Mucosa of descending colon (tissue), 3 donors: ENCODE results near the gene PARP3. TPM values are rescaled to one million over a fixed set of nuclear protein-coding genes. Genes with fewer than 3 reads are reported as not detected.

Source experiments
- ATAC-seq: fragments of 200-7000 bp; cut with Tn5 transposase; one replicate; pipeline ENCODE4 v1.9.1; 2020; ENCODE audit warnings: mild to moderate bottlenecking, moderate library complexity
- DNase-seq, 3 donors: peaks; one replicate each; pipeline ENCODE4 v3.0.0-alpha.2; 2020
- H3K36me3 ChIP-seq: fragments of 200-600 bp; one replicate; pipeline ENCODE4 v1.8.0; 2021; ENCODE audit warnings: low read depth, mild to moderate bottlenecking
- H3K4me1 ChIP-seq: fragments of 200-600 bp; one replicate; pipeline ENCODE4 v1.8.0; 2021; ENCODE audit warnings: low read depth, mild to moderate bottlenecking
- H3K4me3 ChIP-seq: fragments of 200-600 bp; one replicate; pipeline ENCODE4 v1.8.0; 2021; ENCODE audit warnings: mild to moderate bottlenecking
- H3K9me3 ChIP-seq: fragments of 200-600 bp; one replicate; pipeline ENCODE4 v1.8.0; 2021; ENCODE audit warnings: mild to moderate bottlenecking
- intact Hi-C, 2 donors: fragments of 100-400 bp; cut with DNase I in 1 of 2; cut with micrococcal nuclease in 1 of 2; formaldehyde crosslinking; loops; one replicate each; pipeline versions ENCODE4 v1.11.0 to v1.11.1; 2022; cut with DNase I, micrococcal nuclease
- total RNA-seq, 3 donors: library from RNA; stranded (reverse); fragmentation: NEBNext Ultra II Directional in 2 of 3; extraction: Animal tissue kit (Norgen Biotek cat#: 25700) in 2 of 3; gene quantifications; one replicate each; pipeline versions ENCODE4 v1.2.1 to v1.2.4, GENCODE V29; 2021 to 2023
- TF ChIP-seq, protein P1 (sequence below): fragments of 200-600 bp; IDR thresholded peaks from one replicate; pipeline ENCODE4 v1.8.0; 2022; ENCODE audit warnings: antibody characterized with exemption, mild to moderate bottlenecking
- donor health status: DM: no; HTN: no; CAD: no; lungs with moderate emphysema.
- donor health status: DM: no; HTN: no; CAD: no.
- donor health status: DM: no; HTN: yes; CAD: no.

PARP3 gene
- total RNA-seq, 3 donors from 2014 or later, result 27.0 to 34.0 (median 29.2) TPM

DNA sequence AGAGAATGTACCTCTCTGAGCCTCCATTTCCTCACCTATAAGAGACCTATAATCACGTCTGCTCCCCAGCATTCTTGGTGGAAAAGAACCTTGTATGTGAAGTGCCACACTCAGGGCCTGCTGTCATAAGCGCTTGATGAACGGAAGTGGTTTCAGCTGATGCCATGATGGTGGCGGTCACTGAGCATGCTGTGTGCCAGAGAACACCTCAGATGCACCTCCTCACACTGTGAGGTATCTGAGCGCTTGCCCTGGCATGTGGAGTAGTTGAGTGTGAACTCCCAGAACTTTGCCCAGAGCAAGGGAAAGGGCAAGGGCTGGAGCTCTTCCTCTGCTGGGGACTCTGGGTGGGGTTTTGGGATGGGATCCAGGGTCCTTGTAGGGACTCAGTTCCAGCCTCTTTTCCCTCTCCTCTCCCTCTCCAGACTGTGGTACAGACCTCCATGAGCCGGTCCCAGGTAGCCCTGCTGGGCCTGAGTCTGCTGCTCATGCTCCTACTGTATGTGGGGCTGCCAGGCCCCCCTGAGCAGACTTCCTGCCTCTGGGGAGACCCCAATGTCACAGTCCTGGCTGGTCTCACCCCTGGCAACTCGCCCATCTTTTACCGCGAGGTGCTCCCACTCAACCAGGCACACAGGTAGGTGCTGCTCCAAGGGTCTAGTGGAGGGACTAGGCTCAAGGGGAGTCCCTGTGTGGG lies 35.4 kb downstream of the PARP3 start:
- intact Hi-C loops, result no loop called here
- TF ChIP-seq, protein P1, sequence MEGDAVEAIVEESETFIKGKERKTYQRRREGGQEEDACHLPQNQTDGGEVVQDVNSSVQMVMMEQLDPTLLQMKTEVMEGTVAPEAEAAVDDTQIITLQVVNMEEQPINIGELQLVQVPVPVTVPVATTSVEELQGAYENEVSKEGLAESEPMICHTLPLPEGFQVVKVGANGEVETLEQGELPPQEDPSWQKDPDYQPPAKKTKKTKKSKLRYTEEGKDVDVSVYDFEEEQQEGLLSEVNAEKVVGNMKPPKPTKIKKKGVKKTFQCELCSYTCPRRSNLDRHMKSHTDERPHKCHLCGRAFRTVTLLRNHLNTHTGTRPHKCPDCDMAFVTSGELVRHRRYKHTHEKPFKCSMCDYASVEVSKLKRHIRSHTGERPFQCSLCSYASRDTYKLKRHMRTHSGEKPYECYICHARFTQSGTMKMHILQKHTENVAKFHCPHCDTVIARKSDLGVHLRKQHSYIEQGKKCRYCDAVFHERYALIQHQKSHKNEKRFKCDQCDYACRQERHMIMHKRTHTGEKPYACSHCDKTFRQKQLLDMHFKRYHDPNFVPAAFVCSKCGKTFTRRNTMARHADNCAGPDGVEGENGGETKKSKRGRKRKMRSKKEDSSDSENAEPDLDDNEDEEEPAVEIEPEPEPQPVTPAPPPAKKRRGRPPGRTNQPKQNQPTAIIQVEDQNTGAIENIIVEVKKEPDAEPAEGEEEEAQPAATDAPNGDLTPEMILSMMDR, result no peak
- ATAC-seq, result no peak
- DNase-seq, result peak in 1 of 3 donors; percentile 27
- Histone ChIP-seq H3K4me3 (no peak overlapping the region), H3K9me3 (no peaks in the 10 kb centered on the region), H3K4me1 (peaks cover 24% of the 10 kb centered on the region), H3K36me3 (no peaks in the 10 kb centered on the region)

DNA sequence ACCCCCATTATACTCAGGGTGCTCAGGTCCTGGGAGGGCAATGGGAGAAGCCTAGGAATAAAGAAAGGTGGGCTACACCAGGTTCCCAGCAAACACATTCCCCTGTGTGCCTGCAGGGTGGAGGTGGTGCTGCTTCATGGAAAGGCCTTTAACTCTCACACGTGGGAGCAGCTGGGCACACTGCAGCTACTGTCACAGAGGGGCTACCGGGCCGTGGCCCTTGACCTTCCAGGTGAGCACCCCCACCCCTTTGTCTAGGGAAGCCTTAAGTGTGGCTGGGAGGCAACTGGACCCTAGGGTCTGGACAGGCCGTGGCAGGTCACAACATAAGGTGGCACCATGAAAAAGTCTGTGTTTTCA lies 36.0 kb downstream of the PARP3 start:
- Histone ChIP-seq H3K4me3 (no peak overlapping the region), H3K9me3 (no peaks in the 10 kb centered on the region), H3K36me3 (no peaks in the 10 kb centered on the region), H3K4me1 (peaks cover 24% of the 10 kb centered on the region)
- DNase-seq, result no peak
- TF ChIP-seq, protein P1, result no peak
- no peak for ATAC-seq
- intact Hi-C loops, result no loop called here

GRCh38 chr3:51980253-51980652 lies 38.1 kb downstream of the PARP3 start:
- no peak for DNase-seq
- no peaks in the 10 kb centered on the region for H3K9me3 ChIP-seq
- H3K36me3 ChIP-seq, result no peaks in the 10 kb centered on the region
- peaks cover 38% of the 10 kb centered on the region for H3K4me1 ChIP-seq
- intact Hi-C loops, result no loop called here
- H3K4me3 ChIP-seq, result no peak overlapping the region
- TF ChIP-seq, protein P1, result no peak
- ATAC-seq, result no peak

- H3K4me1 ChIP-seq, result peaks cover 39% of the 10 kb centered on the region
- intact Hi-C loops, result no loop called here
Measured at GRCh38 chr3:51982352-51982837, 40.2 kb downstream of the PARP3 start.

DNA sequence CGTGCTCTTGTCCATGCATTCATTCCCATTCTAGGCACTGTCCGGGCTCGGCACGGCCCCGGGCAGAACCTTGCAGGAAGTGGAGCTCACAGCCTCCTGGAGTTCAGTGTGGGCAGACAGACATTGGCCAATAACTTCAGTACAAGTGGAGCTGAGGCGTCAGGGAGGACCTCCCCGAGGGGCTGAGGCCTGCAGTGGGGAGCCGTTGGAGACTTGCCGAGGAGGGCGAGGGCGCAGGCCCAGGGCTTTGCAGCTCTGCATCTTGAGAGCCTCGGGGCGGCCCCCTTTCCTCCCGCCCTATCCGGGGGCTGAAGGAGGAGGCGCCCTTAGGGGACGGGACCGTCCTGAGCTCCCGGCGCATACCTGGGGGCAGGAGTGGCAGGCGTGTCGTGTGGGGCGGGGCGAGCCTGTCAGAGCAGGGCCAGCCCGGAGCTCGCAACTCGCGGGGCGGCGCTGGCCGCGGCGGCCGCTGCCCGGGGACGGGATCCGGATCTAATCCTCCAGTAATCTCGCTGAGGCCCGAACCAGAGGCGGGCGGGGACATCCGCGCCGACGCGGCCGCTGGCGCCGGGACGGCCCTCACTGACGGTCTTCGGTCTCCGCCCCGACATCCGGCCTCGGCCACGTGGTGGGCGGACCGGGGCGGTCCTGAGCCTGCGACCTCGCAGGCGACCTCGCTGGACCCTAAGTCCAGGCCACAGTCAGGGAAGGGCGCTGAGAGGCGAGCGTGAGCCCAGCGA lies 40.8 kb downstream of the PARP3 start, which contains the start of gene ACY1:
ACY1 (plus strand) TSS at position 698 of the 740 bp plus-strand sequence. CDS start 530 bp downstream, outside the sequence.
- peak within 1 kb of the TSS; percentile 16 for H3K4me3 ChIP-seq
- peak; percentile 84 for ATAC-seq
- peaks cover 39% of the 10 kb centered on the region for H3K4me1 ChIP-seq
- H3K36me3 ChIP-seq, result no peaks in the 10 kb centered on the region
- intact Hi-C loops, result no loop called here
- TF ChIP-seq, protein P1, result no peak
- DNase-seq, result peak; percentile 90 to 96 (median 94)
- no peaks in the 10 kb centered on the region for H3K9me3 ChIP-seq

More at GRCh38 chr3:51982352-51982837, 40.2 kb downstream of the PARP3 start:
- TF ChIP-seq, protein P1, result peak; percentile 53
- H3K36me3 ChIP-seq, result no peaks in the 10 kb centered on the region
- H3K4me3 ChIP-seq, result peak overlapping the region; percentile 16
- DNase-seq (peak; percentile 72 to 85 (median 83)), ATAC-seq (peak; percentile 77)
- H3K9me3 ChIP-seq, result no peaks in the 10 kb centered on the region
